GM19467 (cell line): ENCODE data around the gene PPP2R5D.
A peak's percentile ranks its signal among the peaks of the same experiment; 100 is the strongest.
"Not testable (repeated sequence)": the region's sequence is repeated elsewhere in the genome, so short reads cannot be mapped to it uniquely, and the experiment has no call there.

Experiments
- ATAC-seq: cut with Tn5 transposase; IDR thresholded peaks from one replicate; pipeline ENCODE4 v1.9.1; 2021; ENCODE audit warnings: mild to moderate bottlenecking, moderate library complexity; ENCODE audit not compliant: unreplicated experiment

PPP2R5D gene

GRCh38 chr6:42984001-42984923 lies at the start of gene PPP2R5D:
Gene PPP2R5D, plus strand, starts transcription at chr6:42984570. Its CDS starts 108 bp downstream, at chr6:42984678.
- ATAC-seq = peak; percentile 94

- ATAC-seq = no peak
These were observed 49.0 kb upstream of the PPP2R5D start for GRCh38 chr6:42935322-42935721.

GRCh38 chr6:42936398-42936797 lies 48.0 kb upstream of the PPP2R5D start:
- no peak for ATAC-seq

GRCh38 chr6:42937548-42938427 lies 46.6 kb upstream of the PPP2R5D start:
- no peak for ATAC-seq

- no peak for ATAC-seq
These were observed 46.0 kb upstream of the PPP2R5D start for GRCh38 chr6:42938428-42938796.

- ATAC-seq = no peak
These were observed 45.2 kb upstream of the PPP2R5D start for GRCh38 chr6:42938987-42939809.

- no peak for ATAC-seq
These were observed 44.6 kb upstream of the PPP2R5D start for GRCh38 chr6:42939810-42940167.

- ATAC-seq = no peak
These were observed 43.8 kb upstream of the PPP2R5D start for GRCh38 chr6:42940493-42941045.

- not testable (repeated sequence) for ATAC-seq
These were observed 43.0 kb upstream of the PPP2R5D start for GRCh38 chr6:42941356-42941755.

GRCh38 chr6:42942444-42942843 lies 41.9 kb upstream of the PPP2R5D start:
- no peak for ATAC-seq

- ATAC-seq = no peak
These were observed 36.4 kb upstream of the PPP2R5D start for GRCh38 chr6:42947950-42948349.

- ATAC-seq = no peak
These were observed 32.0 kb upstream of the PPP2R5D start for GRCh38 chr6:42952389-42952788.

- not testable (repeated sequence) for ATAC-seq
These were observed 30.0 kb upstream of the PPP2R5D start for GRCh38 chr6:42954405-42954804.

- ATAC-seq = no peak
These were observed 26.2 kb upstream of the PPP2R5D start for GRCh38 chr6:42958125-42958524.

GRCh38 chr6:42959917-42960242 lies 24.5 kb upstream of the PPP2R5D start:
- no peak for ATAC-seq

- ATAC-seq = no peak
These were observed 23.9 kb upstream of the PPP2R5D start, which contains the start of gene GNMT for GRCh38 chr6:42960243-42961019. Gene GNMT, plus strand, starts transcription at chr6:42960754. Its CDS starts 14 bp downstream, at chr6:42960768.

- ATAC-seq = no peak
These were observed 23.3 kb upstream of the PPP2R5D start for GRCh38 chr6:42961020-42961470.

- ATAC-seq = no peak
These were observed 22.3 kb upstream of the PPP2R5D start for GRCh38 chr6:42962096-42962495.

GRCh38 chr6:42962502-42963178 lies 21.7 kb upstream of the PPP2R5D start:
- ATAC-seq = no peak
